Activated T-cell treated with anti-CD3 and anti-CD28 coated beads, Interleukin-2, amount 50 U/mL, for 4 hours (primary cell): ENCODE measurements around the gene SLC16A6. TPM values are rescaled to one million over a fixed set of nuclear protein-coding genes. Genes with fewer than 3 reads are reported as not detected.
A peak's percentile ranks its signal among the peaks of the same experiment; 100 is the strongest.
"Not testable (repeated sequence)": the region's sequence is repeated elsewhere in the genome, so short reads cannot be mapped to it uniquely, and the experiment has no call there.

ENCODE experiments used
- ATAC-seq, 2 donors: fragments of 200-7000 bp; cut with Tn5 transposase; one replicate each; pipeline ENCODE4 v1.10.0; 2021
- DNase-seq: peaks from one replicate; pipeline ENCODE4 v3.0.0-alpha.2; 2020
- H3K27me3 Mint-ChIP-seq: one replicate; pipeline ENCODE4 v1.8.0; 2021; ENCODE audit warnings: low read depth, mixed read lengths
- H3K36me3 Mint-ChIP-seq: one replicate; pipeline ENCODE4 v1.8.0; 2022; ENCODE audit warnings: mixed read lengths; ENCODE audit not compliant: insufficient read depth
- H3K4me1 Mint-ChIP-seq: one replicate; pipeline ENCODE4 v1.8.0; 2021; ENCODE audit warnings: low read depth, mixed read lengths
- H3K4me3 Mint-ChIP-seq: one replicate; pipeline ENCODE4 v1.8.0; 2021; ENCODE audit warnings: mild to moderate bottlenecking, moderate library complexity, mixed read lengths
- H3K9me3 Mint-ChIP-seq: one replicate; pipeline ENCODE4 v1.8.0; 2021; ENCODE audit warnings: mixed read lengths
- total RNA-seq, 3 donors: library from RNA; stranded (reverse); gene quantifications; one replicate each; pipeline ENCODE4 v1.2.1, GENCODE V29; 2021

Gene SLC16A6
- total RNA-seq, 3 donors from 2014 or later = 5.9 to 7.7 (median 6.0) TPM

- H3K4me3 Mint-ChIP-seq, H3K9me3 Mint-ChIP-seq, DNase-seq, H3K27me3 Mint-ChIP-seq, H3K36me3 Mint-ChIP-seq: not testable (repeated sequence)
- peaks cover 20% of the 10 kb centered on the region for H3K4me1 Mint-ChIP-seq
- peak in 1 of 2 donors; percentile 37 for ATAC-seq
These were observed 71.5 kb downstream of the SLC16A6 start for GRCh38 chr17:68219429-68219828.

Other genes with a start within 250 kb of the SLC16A6 start
- 10 to 100 TPM; 62.7 to 74.6 (median 72.8) TPM for gene AMZ2, start 43.1 kb downstream of the SLC16A6 start, total RNA-seq
- 1 to 10 TPM; 3.2 to 4.6 (median 4.5) TPM for gene ARSG, start 368 bp upstream of the SLC16A6 start, total RNA-seq
- gene WIPI1, start 166.4 kb upstream of the SLC16A6 start, total RNA-seq = 1 to 10 TPM; 2.9 to 6.4 (median 3.9) TPM
- gene PRKAR1A, start 221.3 kb upstream of the SLC16A6 start, total RNA-seq = 100 to 1,000 TPM; 133 to 167 (median 134) TPM